ENCODE results near the gene SMC2.

SMC2 gene

DNA sequence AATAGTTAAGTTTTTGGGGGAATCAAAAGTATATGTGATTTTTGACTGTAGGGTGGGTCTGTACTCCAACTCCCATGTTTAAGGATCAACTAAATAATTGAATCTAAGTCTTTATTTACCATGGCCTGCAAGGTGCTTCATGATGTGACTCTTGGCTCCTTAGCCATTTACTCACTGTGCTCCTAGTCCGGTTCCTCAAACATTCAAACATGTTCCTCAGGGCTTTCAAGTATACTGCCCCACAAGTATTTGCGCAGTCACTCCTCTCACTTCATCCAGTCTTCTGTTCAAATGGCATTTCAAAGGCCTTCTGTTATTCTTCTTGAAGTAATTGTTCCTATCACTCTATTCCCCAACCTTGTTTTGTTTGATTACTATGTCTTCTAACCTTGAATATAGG is 16.4 kb downstream of the SMC2 start:
- Histone ChIP-seq H3K79me2 (ENCODE audit: insufficient read depth, low read length) (peaks cover 4% of the 10 kb centered on the region; the same call in 1 of the 2 replicates), H3K9ac (ENCODE audit: low read depth, low read length) (no peak overlapping the region), H2AFZ (ENCODE audit: low read depth, low read length) (no peak overlapping the region), H3K4me3 (ENCODE audit: low read depth in 1 of 2, low read length in 2 of 2) (no peak overlapping the region), H3K36me3 (ENCODE audit: insufficient read depth, low read length) (peaks cover 91% of the 10 kb centered on the region), H3K27me3 (ENCODE audit: insufficient read depth, low read length, poor library complexity) (no peaks in the 10 kb centered on the region), H3K4me1 (ENCODE audit: insufficient read depth, low read length) (no peaks in the 10 kb centered on the region), H3K27ac (ENCODE audit: low read length) (no peak overlapping the region), H3K9me3 (ENCODE audit: insufficient read depth, low read length, severe bottlenecking) (no peaks in the 10 kb centered on the region), H4K20me1 (ENCODE audit: insufficient read depth, low read length) (peaks cover 2% of the 10 kb centered on the region; the same call in 1 of the 2 replicates), H3K4me2 (ENCODE audit: insufficient read depth, low read length) (no peak overlapping the region)
- ATAC-seq (ENCODE audit: insufficient read depth, low read depth) (no peak), DNase-seq (no peak)
- TF ChIP-seq, protein P1, sequence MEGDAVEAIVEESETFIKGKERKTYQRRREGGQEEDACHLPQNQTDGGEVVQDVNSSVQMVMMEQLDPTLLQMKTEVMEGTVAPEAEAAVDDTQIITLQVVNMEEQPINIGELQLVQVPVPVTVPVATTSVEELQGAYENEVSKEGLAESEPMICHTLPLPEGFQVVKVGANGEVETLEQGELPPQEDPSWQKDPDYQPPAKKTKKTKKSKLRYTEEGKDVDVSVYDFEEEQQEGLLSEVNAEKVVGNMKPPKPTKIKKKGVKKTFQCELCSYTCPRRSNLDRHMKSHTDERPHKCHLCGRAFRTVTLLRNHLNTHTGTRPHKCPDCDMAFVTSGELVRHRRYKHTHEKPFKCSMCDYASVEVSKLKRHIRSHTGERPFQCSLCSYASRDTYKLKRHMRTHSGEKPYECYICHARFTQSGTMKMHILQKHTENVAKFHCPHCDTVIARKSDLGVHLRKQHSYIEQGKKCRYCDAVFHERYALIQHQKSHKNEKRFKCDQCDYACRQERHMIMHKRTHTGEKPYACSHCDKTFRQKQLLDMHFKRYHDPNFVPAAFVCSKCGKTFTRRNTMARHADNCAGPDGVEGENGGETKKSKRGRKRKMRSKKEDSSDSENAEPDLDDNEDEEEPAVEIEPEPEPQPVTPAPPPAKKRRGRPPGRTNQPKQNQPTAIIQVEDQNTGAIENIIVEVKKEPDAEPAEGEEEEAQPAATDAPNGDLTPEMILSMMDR (IDR thresholded peaks at IDR 0.05; ENCODE audit: borderline replicate concordance, extremely low read depth, low read length, poor library complexity, severe bottlenecking), result no peak
- no peak for TF ChIP-seq EZH2 (IDR thresholded peaks at IDR 0.05; ENCODE audit: borderline replicate concordance, low read depth, low read length, severe bottlenecking)

DNA sequence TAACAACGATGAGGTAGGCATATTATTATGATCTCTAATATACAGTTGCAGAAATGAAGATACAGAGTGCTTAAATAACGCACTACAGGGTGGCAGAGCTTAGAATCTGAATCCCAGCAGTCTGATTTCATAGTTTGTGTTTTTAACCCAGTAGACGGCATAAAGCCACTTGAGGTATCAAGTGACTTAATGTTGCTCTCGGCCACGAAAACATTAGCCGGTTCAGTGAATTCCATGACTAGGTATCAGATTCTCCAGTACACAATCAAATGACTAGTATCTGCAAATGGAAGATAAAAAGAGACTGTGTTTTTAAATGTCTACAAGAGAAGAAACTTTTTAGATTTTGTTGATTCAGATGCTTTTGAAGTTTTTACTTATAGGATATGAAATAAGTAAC is 24.8 kb downstream of the SMC2 start:
- no peaks in the 10 kb centered on the region for H3K27me3 ChIP-seq (ENCODE audit: insufficient read depth, low read length, poor library complexity)
- DNase-seq (no peak), ATAC-seq (ENCODE audit: insufficient read depth, low read depth) (no peak)
- no peaks in the 10 kb centered on the region for H3K9me3 ChIP-seq (ENCODE audit: insufficient read depth, low read length, severe bottlenecking)
- no peaks in the 10 kb centered on the region for H4K20me1 ChIP-seq (ENCODE audit: insufficient read depth, low read length)
- H3K36me3 ChIP-seq (ENCODE audit: insufficient read depth, low read length), result peaks cover 84% of the 10 kb centered on the region
- H2AFZ ChIP-seq (ENCODE audit: low read depth, low read length), result no peak overlapping the region
- no peaks in the 10 kb centered on the region for H3K4me1 ChIP-seq (ENCODE audit: insufficient read depth, low read length)
- H3K9ac ChIP-seq (ENCODE audit: low read depth, low read length), result no peak overlapping the region
- no peaks in the 10 kb centered on the region for H3K79me2 ChIP-seq (ENCODE audit: insufficient read depth, low read length)
- H3K4me2 ChIP-seq (ENCODE audit: insufficient read depth, low read length), result no peak overlapping the region
- TF ChIP-seq, protein P1 (IDR thresholded peaks at IDR 0.05; ENCODE audit: borderline replicate concordance, extremely low read depth, low read length, poor library complexity, severe bottlenecking), result no peak
- no peak for TF ChIP-seq EZH2 (IDR thresholded peaks at IDR 0.05; ENCODE audit: borderline replicate concordance, low read depth, low read length, severe bottlenecking)
- H3K4me3 ChIP-seq (ENCODE audit: low read depth in 1 of 2, low read length in 2 of 2), result no peak overlapping the region
- no peak overlapping the region for H3K27ac ChIP-seq (ENCODE audit: low read length)

DNA sequence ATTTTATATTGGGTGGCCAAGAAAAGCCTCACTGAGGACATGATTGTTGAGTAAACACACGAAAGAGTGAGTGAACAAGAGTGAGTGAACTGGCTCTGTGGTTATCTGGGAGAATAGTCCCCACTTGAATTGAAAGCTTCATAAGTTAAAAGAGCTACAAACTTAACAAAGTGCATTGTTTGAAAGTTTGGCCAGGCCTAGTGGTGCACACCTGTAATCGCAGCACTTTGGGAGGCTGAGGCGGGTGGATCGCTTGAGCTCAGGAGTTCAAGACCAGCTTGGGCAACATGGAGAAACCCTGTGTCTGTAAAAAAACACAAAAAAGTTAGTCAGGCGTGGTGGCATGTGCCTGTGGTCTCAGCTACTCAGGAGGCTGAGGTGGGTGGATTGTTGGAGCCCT is 26.9 kb downstream of the SMC2 start:
- Histone ChIP-seq H4K20me1 (ENCODE audit: insufficient read depth, low read length) (no peaks in the 10 kb centered on the region), H3K4me3 (ENCODE audit: low read depth in 1 of 2, low read length in 2 of 2) (no peak overlapping the region), H3K4me1 (ENCODE audit: insufficient read depth, low read length) (no peaks in the 10 kb centered on the region), H3K9ac (ENCODE audit: low read depth, low read length) (no peak overlapping the region), H3K27ac (ENCODE audit: low read length) (no peak overlapping the region), H3K36me3 (ENCODE audit: insufficient read depth, low read length) (peaks cover 86% of the 10 kb centered on the region), H3K79me2 (ENCODE audit: insufficient read depth, low read length) (no peaks in the 10 kb centered on the region), H3K9me3 (ENCODE audit: insufficient read depth, low read length, severe bottlenecking) (no peaks in the 10 kb centered on the region), H3K27me3 (ENCODE audit: insufficient read depth, low read length, poor library complexity) (no peaks in the 10 kb centered on the region), H3K4me2 (ENCODE audit: insufficient read depth, low read length) (no peak overlapping the region), H2AFZ (ENCODE audit: low read depth, low read length) (no peak overlapping the region)
- TF ChIP-seq, protein P1 (IDR thresholded peaks at IDR 0.05; ENCODE audit: borderline replicate concordance, extremely low read depth, low read length, poor library complexity, severe bottlenecking), result no peak
- no peak for TF ChIP-seq EZH2 (IDR thresholded peaks at IDR 0.05; ENCODE audit: borderline replicate concordance, low read depth, low read length, severe bottlenecking)
- ATAC-seq (ENCODE audit: insufficient read depth, low read depth) (0 out of 3 replicates have a peak, but pooled peaks have one; percentile 29), DNase-seq (no peak)
